Adipocyte (in vitro differentiated cells): Measurements from ENCODE around the gene KIF3B.
"Not testable (repeated sequence)": the region's sequence is repeated elsewhere in the genome, so short reads cannot be mapped to it uniquely, and the experiment has no call there.

Experiments
- DNase-seq: peaks from one replicate; pipeline ENCODE4 v3.0.0-alpha.2; 2015; ENCODE audit warnings: low read depth
- H3K27me3 ChIP-seq: replicated peaks from 2 replicates; pipeline ENCODE4 v1.7.0; 2013; ENCODE audit warnings: mild to moderate bottlenecking, low read length, moderate library complexity; ENCODE audit not compliant: control insufficient read depth, insufficient read depth
- H3K36me3 ChIP-seq: 2 replicates; pipeline ENCODE4 v1.7.0; 2013; ENCODE audit warnings: low read length, mild to moderate bottlenecking, moderate library complexity; ENCODE audit not compliant: control insufficient read depth, insufficient read depth, severe bottlenecking
- H3K4me1 ChIP-seq: 2 replicates; pipeline ENCODE4 v1.7.0; 2013; ENCODE audit warnings: mild to moderate bottlenecking, low read length, moderate library complexity; ENCODE audit not compliant: control insufficient read depth, insufficient read depth
- H3K4me3 ChIP-seq: 2 replicates; pipeline ENCODE4 v1.7.0; 2013; ENCODE audit warnings: mild to moderate bottlenecking, low read length, moderate library complexity
- H3K9ac ChIP-seq: 2 replicates; pipeline ENCODE4 v1.7.0; 2013; ENCODE audit warnings: mild to moderate bottlenecking, low read length, moderate library complexity
- H3K9me3 ChIP-seq: 2 replicates; pipeline ENCODE4 v1.7.0; 2013; ENCODE audit warnings: mild to moderate bottlenecking, low read length, moderate library complexity; ENCODE audit not compliant: control insufficient read depth

The KIF3B gene

GRCh38 chr20:32321390-32321789 is 43.9 kb downstream of the KIF3B start:
- H3K9ac ChIP-seq = no peak overlapping the region
- peaks cover 35% of the 10 kb centered on the region for H3K36me3 ChIP-seq
- H3K27me3 ChIP-seq = no peaks in the 10 kb centered on the region
- H3K4me1 ChIP-seq = no peaks in the 10 kb centered on the region
- H3K9me3 ChIP-seq = no peaks in the 10 kb centered on the region
- H3K4me3 ChIP-seq = no peak overlapping the region
- DNase-seq = no peak

GRCh38 chr20:32322260-32322659 is 44.8 kb downstream of the KIF3B start:
- not testable (repeated sequence) for H3K9me3 ChIP-seq, H3K9ac ChIP-seq, DNase-seq, H3K4me1 ChIP-seq, H3K4me3 ChIP-seq, H3K27me3 ChIP-seq
- peaks cover 32% of the 10 kb centered on the region for H3K36me3 ChIP-seq

GRCh38 chr20:32323761-32324160 is 46.3 kb downstream of the KIF3B start:
- DNase-seq, H3K9me3 ChIP-seq, H3K4me1 ChIP-seq, H3K27me3 ChIP-seq, H3K4me3 ChIP-seq, H3K9ac ChIP-seq: not testable (repeated sequence)
- H3K36me3 ChIP-seq = peaks cover 21% of the 10 kb centered on the region

GRCh38 chr20:32325706-32326503 is 48.5 kb downstream of the KIF3B start:
- DNase-seq = peak; percentile 61

GRCh38 chr20:32326504-32326845 is 49.0 kb downstream of the KIF3B start:
- H3K36me3 ChIP-seq = peaks cover 30% of the 10 kb centered on the region
- no peak overlapping the region for H3K4me3 ChIP-seq
- no peaks in the 10 kb centered on the region for H3K4me1 ChIP-seq
- H3K9ac ChIP-seq = no peak overlapping the region
- H3K9me3 ChIP-seq = no peaks in the 10 kb centered on the region
- no peak for DNase-seq
- H3K27me3 ChIP-seq = no peaks in the 10 kb centered on the region

More at GRCh38 chr20:32325706-32326503, 48.5 kb downstream of the KIF3B start:
- Histone ChIP-seq H3K9ac (no peak overlapping the region), H3K27me3 (no peaks in the 10 kb centered on the region), H3K9me3 (no peaks in the 10 kb centered on the region), H3K4me3 (no peak overlapping the region), H3K4me1 (no peaks in the 10 kb centered on the region), H3K36me3 (peaks cover 24% of the 10 kb centered on the region)

- H3K36me3 ChIP-seq = peaks cover 36% of the 10 kb centered on the region
Measured at GRCh38 chr20:32327087-32327681, 49.7 kb downstream of the KIF3B start.

GRCh38 chr20:32329817-32330554 is 52.5 kb downstream of the KIF3B start:
- no peak for DNase-seq
- Histone ChIP-seq H3K4me1 (peaks cover 10% of the 10 kb centered on the region), H3K9me3 (no peaks in the 10 kb centered on the region), H3K36me3 (peaks cover 36% of the 10 kb centered on the region), H3K27me3 (no peaks in the 10 kb centered on the region), H3K9ac (no peak overlapping the region), H3K4me3 (no peak overlapping the region)

More at GRCh38 chr20:32327087-32327681, 49.7 kb downstream of the KIF3B start:
- peaks cover 3% of the 10 kb centered on the region for H3K4me1 ChIP-seq
- no peaks in the 10 kb centered on the region for H3K27me3 ChIP-seq
- DNase-seq = peak; percentile 54
- no peaks in the 10 kb centered on the region for H3K9me3 ChIP-seq
- no peak overlapping the region for H3K9ac ChIP-seq
- H3K4me3 ChIP-seq = no peak overlapping the region

GRCh38 chr20:32330555-32330897 is 53.1 kb downstream of the KIF3B start:
- no peak overlapping the region for H3K4me3 ChIP-seq
- no peak for DNase-seq
- H3K36me3 ChIP-seq = peaks cover 36% of the 10 kb centered on the region
- H3K9ac ChIP-seq = no peak overlapping the region
- H3K9me3 ChIP-seq = no peaks in the 10 kb centered on the region
- peaks cover 10% of the 10 kb centered on the region for H3K4me1 ChIP-seq
- H3K27me3 ChIP-seq = no peaks in the 10 kb centered on the region

- Histone ChIP-seq H3K4me1 (peaks cover 16% of the 10 kb centered on the region), H3K9ac (no peak overlapping the region), H3K4me3 (no peak overlapping the region), H3K36me3 (peaks cover 27% of the 10 kb centered on the region), H3K9me3 (no peaks in the 10 kb centered on the region), H3K27me3 (no peaks in the 10 kb centered on the region)
- peak; percentile 36 for DNase-seq
Measured at GRCh38 chr20:32332614-32333013, 55.2 kb downstream of the KIF3B start.

GRCh38 chr20:32333181-32333987 is 55.9 kb downstream of the KIF3B start:
- no peaks in the 10 kb centered on the region for H3K9me3 ChIP-seq
- no peaks in the 10 kb centered on the region for H3K27me3 ChIP-seq
- peaks cover 26% of the 10 kb centered on the region for H3K36me3 ChIP-seq
- H3K9ac ChIP-seq = no peak overlapping the region
- no peak overlapping the region for H3K4me3 ChIP-seq
- H3K4me1 ChIP-seq = peaks cover 23% of the 10 kb centered on the region
- no peak for DNase-seq
